ENCODE results near the gene METRN. TPM values are rescaled to one million over a fixed set of nuclear protein-coding genes. Genes with fewer than 3 reads are reported as not detected.

The METRN gene
- total RNA-seq, 4 donors from 2014 or later, result 13.3 to 29.5 (median 26.0) TPM

GRCh38 chr16:729768-730665 is 15.1 kb downstream of the METRN start:
- TF ChIP-seq CTCF (IDR thresholded peaks at IDR 0.05; ENCODE audit: low read depth), result no peak

GRCh38 chr16:730666-731509 is 16.0 kb downstream of the METRN start:
- TF ChIP-seq CTCF (IDR thresholded peaks at IDR 0.05; ENCODE audit: low read depth), result no peak

- TF ChIP-seq CTCF (IDR thresholded peaks at IDR 0.05; ENCODE audit: low read depth), result no peak
Measured at GRCh38 chr16:732332-732731, 17.4 kb downstream of the METRN start.

- no peak for TF ChIP-seq CTCF (IDR thresholded peaks at IDR 0.05; ENCODE audit: low read depth)
Measured at GRCh38 chr16:732936-733335, 18.0 kb downstream of the METRN start.

- no peak for TF ChIP-seq CTCF (IDR thresholded peaks at IDR 0.05; ENCODE audit: low read depth)
Measured at GRCh38 chr16:733382-734207, 18.7 kb downstream of the METRN start.

- no peak for TF ChIP-seq CTCF (IDR thresholded peaks at IDR 0.05; ENCODE audit: low read depth)
Measured at GRCh38 chr16:734208-734980, 19.5 kb downstream of the METRN start.

All from subcutaneous adipose tissue (tissue), 4 donors.